SK-N-MC (cell line): Measurements from ENCODE around the gene CFLAR.
A peak's percentile ranks its signal among the peaks of the same experiment; 100 is the strongest.

ENCODE experiments used
- DNase-seq: peaks from one replicate; pipeline ENCODE4 v3.0.0-alpha.2; 2011; ENCODE audit warnings: low read depth, low spot score
- H3K27ac ChIP-seq: fragments of 200-600 bp; sonication (generic); 2 replicates; pipeline ENCODE4 v1.5.1; 2016; ENCODE audit warnings: mixed run types
- H3K36me3 ChIP-seq: fragments of 200-600 bp; sonication (generic); 2 replicates; pipeline ENCODE4 v1.6.1; 2017; ENCODE audit warnings: antibody characterized with exemption, low read length, mixed read lengths; ENCODE audit not compliant: insufficient read depth
- H3K4me3 ChIP-seq: fragments of 200-600 bp; sonication (generic); 2 replicates; pipeline ENCODE4 v1.5.1; 2016
- H3K9ac ChIP-seq: fragments of 200-600 bp; sonication (generic); 2 replicates; pipeline ENCODE4 v1.8.0; 2017; ENCODE audit warnings: mixed run types, mixed read lengths; ENCODE audit not compliant: insufficient read length
- H3K9me3 ChIP-seq: fragments of 200-600 bp; sonication (generic); 2 replicates; pipeline ENCODE4 v1.6.1; 2017; ENCODE audit warnings: low read depth, mild to moderate bottlenecking, antibody characterized with exemption, low read length, moderate library complexity, mixed read lengths
- EZH2 ChIP-seq: fragments of 200-600 bp; sonication (generic); IDR thresholded peaks from one replicate; pipeline ENCODE4 v1.6.1; 2017; ENCODE audit warnings: antibody characterized with exemption
- FOXP2 ChIP-seq: optimal IDR thresholded peaks from 2 replicates; pipeline ENCODE3; 2011; ENCODE audit warnings: mild to moderate bottlenecking, moderate library complexity; ENCODE audit not compliant: insufficient read depth; ENCODE audit errors: extremely low read length, control extremely low read depth
- POLR2AphosphoS5 ChIP-seq: IDR thresholded peaks from 2 replicates; pipeline ENCODE4 v1.6.1; 2012; ENCODE audit warnings: mild to moderate bottlenecking, low read depth, low read length, borderline replicate concordance

Gene CFLAR

DNA sequence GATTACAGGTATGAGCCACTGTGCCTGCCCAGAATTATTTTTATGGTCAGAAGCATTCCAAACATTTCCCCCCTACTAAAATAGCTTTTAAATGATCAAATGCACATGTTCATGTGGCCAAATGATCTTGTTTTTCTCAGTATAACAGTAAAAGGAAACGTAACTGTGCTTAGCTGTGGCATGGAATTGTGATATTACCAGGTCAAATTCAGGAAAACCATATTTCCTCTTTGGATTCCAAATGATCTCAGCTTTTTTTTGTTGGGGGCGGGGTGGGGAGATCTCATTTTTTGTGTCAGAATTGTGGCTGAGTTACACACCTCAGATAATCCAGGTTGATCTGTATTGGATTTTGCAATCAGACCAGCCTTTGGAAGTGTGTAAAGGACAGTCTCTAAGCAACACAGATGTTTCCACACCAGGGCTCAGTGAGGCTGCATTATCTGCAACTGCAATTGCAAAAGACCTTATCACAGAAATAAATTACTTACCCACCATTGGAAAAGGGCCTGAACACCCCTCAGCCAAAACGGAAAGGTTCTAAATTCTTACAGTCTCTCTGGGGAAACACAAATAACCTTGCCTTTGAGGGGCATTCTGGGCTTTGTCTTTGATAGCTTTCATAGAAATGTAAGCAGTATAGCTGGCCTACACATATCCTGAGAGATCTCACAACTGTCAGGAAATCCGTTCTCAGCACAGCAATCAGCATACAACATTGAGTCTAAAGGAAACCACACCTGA is 75.3 kb downstream of the CFLAR start:
- Histone ChIP-seq H3K4me3 (no peak overlapping the region), H3K9me3 (no peaks in the 10 kb centered on the region), H3K27ac (peak overlapping the region; percentile 18; the same call in 1 of the 2 replicates), H3K36me3 (no peaks in the 10 kb centered on the region), H3K9ac (no peak overlapping the region)
- TF ChIP-seq FOXP2 (no peak), POLR2AphosphoS5 (no peak), EZH2 (no peak)
- DNase-seq = no peak

DNA sequence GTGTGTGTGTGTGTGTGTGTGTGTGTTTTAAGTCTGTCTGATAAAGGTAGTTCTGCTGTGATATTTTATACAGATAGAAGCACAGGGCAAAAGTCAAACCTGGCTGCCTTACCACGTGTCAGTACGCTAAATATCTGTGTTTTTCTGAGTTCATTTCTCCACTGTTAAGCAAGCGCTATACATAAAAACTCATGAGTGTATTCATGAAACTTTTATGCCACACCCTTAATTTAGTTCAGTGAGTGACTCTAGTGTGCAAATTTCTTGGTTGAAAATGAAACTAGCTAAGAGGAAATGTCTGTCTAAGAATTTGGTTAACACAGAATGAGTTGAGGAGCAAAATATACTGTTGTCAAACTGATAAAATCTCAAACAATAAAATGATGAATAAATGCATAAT is 78.1 kb downstream of the CFLAR start:
- Histone ChIP-seq H3K9me3 (no peaks in the 10 kb centered on the region), H3K36me3 (no peaks in the 10 kb centered on the region), H3K4me3 (no peak overlapping the region), H3K9ac (no peak overlapping the region), H3K27ac (no peak overlapping the region)
- no peak for DNase-seq
- no peak for TF ChIP-seq FOXP2
- no peak for TF ChIP-seq POLR2AphosphoS5
- TF ChIP-seq EZH2 = no peak

DNA sequence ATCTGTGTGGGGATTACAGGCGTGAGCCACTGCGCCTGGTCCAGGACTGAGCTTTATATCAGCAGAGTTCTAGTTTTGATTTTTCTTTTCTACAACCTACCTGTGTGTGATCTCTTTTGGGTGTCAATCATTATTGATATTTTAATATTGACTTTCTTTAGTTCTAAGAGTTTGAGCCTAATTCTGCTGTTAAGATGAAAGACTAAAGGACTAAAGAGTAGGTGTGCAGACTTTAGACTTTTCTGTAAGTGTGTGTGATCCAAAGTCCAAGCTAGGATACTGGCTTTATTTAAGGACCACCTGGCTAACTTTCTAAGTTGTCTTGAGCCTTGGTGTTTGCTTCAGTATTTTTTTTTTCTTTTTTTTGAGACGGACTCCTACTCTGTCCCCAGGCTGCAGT is 79.4 kb downstream of the CFLAR start:
- no peak overlapping the region for H3K4me3 ChIP-seq
- no peak overlapping the region for H3K9ac ChIP-seq
- no peaks in the 10 kb centered on the region for H3K36me3 ChIP-seq
- no peaks in the 10 kb centered on the region for H3K9me3 ChIP-seq
- no peak for DNase-seq
- H3K27ac ChIP-seq = no peak overlapping the region
- TF ChIP-seq FOXP2 (no peak), POLR2AphosphoS5 (no peak), EZH2 (no peak)

GRCh38 chr2:201196003-201196402 is 80.0 kb downstream of the CFLAR start:
- no peak overlapping the region for H3K9ac ChIP-seq
- no peak for TF ChIP-seq EZH2
- no peak for TF ChIP-seq POLR2AphosphoS5
- TF ChIP-seq FOXP2 = no peak
- no peak overlapping the region for H3K4me3 ChIP-seq
- H3K9me3 ChIP-seq = no peaks in the 10 kb centered on the region
- no peak for DNase-seq
- no peak overlapping the region for H3K27ac ChIP-seq
- no peaks in the 10 kb centered on the region for H3K36me3 ChIP-seq

GRCh38 chr2:201196803-201197202 is 80.8 kb downstream of the CFLAR start:
- H3K9ac ChIP-seq = no peak overlapping the region
- H3K36me3 ChIP-seq = no peaks in the 10 kb centered on the region
- TF ChIP-seq POLR2AphosphoS5 = no peak
- no peak for TF ChIP-seq FOXP2
- TF ChIP-seq EZH2 = no peak
- no peak overlapping the region for H3K4me3 ChIP-seq
- H3K27ac ChIP-seq = no peak overlapping the region
- no peaks in the 10 kb centered on the region for H3K9me3 ChIP-seq
- no peak for DNase-seq

DNA sequence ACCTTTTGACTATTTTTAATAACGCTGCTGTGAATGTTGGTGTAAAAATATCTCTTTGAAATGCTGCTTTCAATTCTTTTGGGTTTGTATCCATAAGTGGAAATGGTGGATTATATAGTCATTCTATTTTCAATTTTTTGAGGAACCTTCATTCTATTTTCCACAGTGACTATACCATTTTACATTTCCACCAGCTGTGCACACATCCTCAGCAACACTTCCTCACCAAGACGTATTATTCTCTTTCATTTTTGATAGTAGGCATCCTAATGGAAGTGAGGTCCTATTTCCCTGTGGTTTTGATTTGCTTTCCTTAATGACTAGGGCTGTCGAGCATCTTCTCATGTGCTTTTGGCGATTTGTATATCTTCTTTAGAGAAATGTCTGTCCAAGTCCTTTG is 81.8 kb downstream of the CFLAR start:
- no peaks in the 10 kb centered on the region for H3K9me3 ChIP-seq
- no peak overlapping the region for H3K27ac ChIP-seq
- no peak for DNase-seq
- no peak overlapping the region for H3K4me3 ChIP-seq
- TF ChIP-seq POLR2AphosphoS5 (no peak), FOXP2 (no peak), EZH2 (no peak)
- H3K36me3 ChIP-seq = no peaks in the 10 kb centered on the region
- H3K9ac ChIP-seq = no peak overlapping the region

GRCh38 chr2:201199847-201200246 is 83.9 kb downstream of the CFLAR start:
- TF ChIP-seq EZH2 (no peak), POLR2AphosphoS5 (no peak), FOXP2 (no peak)
- no peak for DNase-seq
- H3K4me3 ChIP-seq = no peak overlapping the region
- H3K36me3 ChIP-seq = no peaks in the 10 kb centered on the region
- H3K27ac ChIP-seq = no peak overlapping the region
- no peaks in the 10 kb centered on the region for H3K9me3 ChIP-seq
- H3K9ac ChIP-seq = no peak overlapping the region

DNA sequence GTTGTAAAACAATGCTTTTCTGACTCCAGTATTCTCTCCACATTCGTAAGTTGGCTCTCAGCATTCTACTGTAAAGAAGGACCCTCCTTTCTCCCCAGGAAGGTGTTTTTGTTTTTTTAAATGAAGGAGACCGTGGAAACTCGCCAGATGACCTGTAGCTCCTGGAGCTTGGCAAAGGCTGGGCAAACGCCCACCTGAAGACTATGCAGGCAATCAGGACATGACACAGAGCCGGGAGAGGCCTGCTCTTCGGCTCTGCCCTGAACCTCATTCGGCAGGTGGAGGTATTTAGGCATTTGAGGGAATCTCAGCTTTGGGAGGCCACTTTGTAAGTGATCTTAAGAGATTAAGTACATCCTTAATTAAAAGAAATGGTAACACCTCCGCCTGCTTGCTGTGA is 84.4 kb downstream of the CFLAR start:
- H3K36me3 ChIP-seq = no peaks in the 10 kb centered on the region
- H3K27ac ChIP-seq = no peak overlapping the region
- H3K9me3 ChIP-seq = no peaks in the 10 kb centered on the region
- no peak for TF ChIP-seq POLR2AphosphoS5
- no peak for TF ChIP-seq EZH2
- no peak for TF ChIP-seq FOXP2
- no peak overlapping the region for H3K4me3 ChIP-seq
- no peak overlapping the region for H3K9ac ChIP-seq
- DNase-seq = no peak

GRCh38 chr2:201201371-201201770 is 85.4 kb downstream of the CFLAR start:
- no peak for DNase-seq
- no peak for TF ChIP-seq FOXP2
- no peak for TF ChIP-seq POLR2AphosphoS5
- no peak for TF ChIP-seq EZH2

More at GRCh38 chr2:201201371-201201770, 85.4 kb downstream of the CFLAR start:
- H3K4me3 ChIP-seq = no peak overlapping the region
- no peaks in the 10 kb centered on the region for H3K36me3 ChIP-seq
- H3K27ac ChIP-seq = no peak overlapping the region
- H3K9ac ChIP-seq = no peak overlapping the region
- H3K9me3 ChIP-seq = no peaks in the 10 kb centered on the region
